SK-N-MC (cell line): Measurements from ENCODE around the gene HLCS.

ENCODE experiments used
- EZH2 ChIP-seq: fragments of 200-600 bp; sonication (generic); IDR thresholded peaks from one replicate; pipeline ENCODE4 v1.6.1; 2017; ENCODE audit warnings: antibody characterized with exemption
- FOXP2 ChIP-seq: optimal IDR thresholded peaks from 2 replicates; pipeline ENCODE3; 2011; ENCODE audit warnings: mild to moderate bottlenecking, moderate library complexity; ENCODE audit not compliant: insufficient read depth; ENCODE audit errors: extremely low read length, control extremely low read depth
- POLR2AphosphoS5 ChIP-seq: IDR thresholded peaks from 2 replicates; pipeline ENCODE4 v1.6.1; 2012; ENCODE audit warnings: mild to moderate bottlenecking, low read depth, low read length, borderline replicate concordance

DNA sequence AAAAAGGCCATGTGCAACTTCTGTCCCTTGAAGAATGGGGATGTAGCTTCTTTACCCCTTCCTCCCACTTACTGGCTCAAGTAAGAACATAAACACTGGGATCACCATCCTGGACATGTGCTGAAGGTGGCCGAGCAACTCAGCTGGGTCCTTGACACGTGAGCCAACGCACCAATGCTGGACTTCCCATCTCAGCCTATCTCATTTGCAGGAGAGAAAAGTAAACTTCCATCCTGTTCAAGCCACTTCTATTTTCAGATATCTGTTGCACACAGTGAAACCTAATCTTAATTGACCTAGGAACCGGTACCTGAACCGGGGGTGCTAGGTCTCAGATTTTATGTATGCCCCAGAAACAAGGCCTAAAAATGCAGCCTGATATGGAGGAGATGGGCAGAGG lies 75.3 kb downstream of the HLCS start:
- TF ChIP-seq EZH2 (no peak), POLR2AphosphoS5 (no peak), FOXP2 (no peak)
